GM19043 (cell line): Measurements from ENCODE around the gene WNT3.
"Not testable (repeated sequence)": the region's sequence is repeated elsewhere in the genome, so short reads cannot be mapped to it uniquely, and the experiment has no call there.

Source experiments
- ATAC-seq: cut with Tn5 transposase; IDR thresholded peaks from one replicate; pipeline ENCODE4 v1.9.1; 2021; ENCODE audit warnings: low read depth; ENCODE audit not compliant: unreplicated experiment

The WNT3 gene

GRCh38 chr17:46769531-46770438 is 48.7 kb downstream of the WNT3 start:
- ATAC-seq = no peak

DNA sequence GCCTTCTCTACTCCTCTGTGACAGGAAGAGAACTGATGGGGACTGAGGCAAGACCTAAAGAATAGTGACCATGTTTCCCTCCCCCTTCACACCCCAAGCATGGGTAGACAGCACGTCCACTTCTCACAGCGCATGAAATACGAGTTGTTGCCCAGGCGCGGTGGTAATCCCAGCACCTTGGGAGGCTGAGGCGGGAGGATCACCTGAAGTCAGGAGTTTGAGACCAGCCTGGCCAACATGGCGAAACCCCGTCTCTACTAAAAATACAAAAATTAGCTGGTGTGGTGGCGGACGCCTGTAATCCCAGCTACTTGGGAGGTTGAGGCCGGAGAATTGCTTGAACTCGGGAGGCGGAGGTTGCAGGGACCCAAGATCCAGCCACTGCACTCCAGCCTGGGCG is 49.6 kb downstream of the WNT3 start:
- ATAC-seq = not testable (repeated sequence)

DNA sequence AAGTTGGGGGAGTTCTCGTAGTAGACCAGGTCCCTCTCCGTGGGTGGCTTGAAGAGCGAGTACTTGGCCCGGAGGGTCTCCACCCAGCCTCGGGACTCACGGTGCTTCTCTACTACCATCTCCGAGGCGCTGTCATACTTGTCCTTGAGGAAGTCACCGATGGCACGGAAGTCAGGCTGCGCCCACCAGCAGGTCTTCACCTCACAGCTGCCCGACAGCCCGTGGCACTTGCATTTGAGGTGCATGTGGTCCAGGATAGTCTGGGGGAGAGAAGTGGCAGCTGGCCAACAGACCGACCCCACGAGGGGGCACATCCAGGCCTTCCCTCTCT is 50.0 kb downstream of the WNT3 start:
- ATAC-seq = no peak

- ATAC-seq = no peak
Observed at GRCh38 chr17:46766493-46767491, 51.7 kb downstream of the WNT3 start.

DNA sequence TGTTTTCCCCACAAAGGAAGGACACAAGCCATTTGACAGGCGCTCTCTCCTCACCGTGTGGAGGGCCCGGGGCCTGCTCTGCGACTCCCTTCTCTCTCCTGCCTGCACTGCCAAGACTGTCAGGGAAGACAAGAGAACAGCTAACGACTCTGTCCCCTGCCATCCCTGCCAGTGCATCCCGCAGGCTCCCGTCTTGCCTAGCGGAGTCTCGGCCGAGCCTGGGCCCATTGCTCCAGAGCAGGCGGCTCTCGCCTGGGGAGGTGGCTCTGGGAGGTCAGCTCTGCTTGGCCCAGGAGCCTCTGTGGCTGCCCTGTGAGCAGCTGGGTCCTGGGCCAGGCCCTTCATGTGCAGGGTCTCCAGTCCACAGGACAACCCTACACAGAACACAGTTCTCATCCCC is 53.0 kb downstream of the WNT3 start:
- no peak for ATAC-seq

- ATAC-seq = no peak
Observed at GRCh38 chr17:46764709-46765401, 53.6 kb downstream of the WNT3 start.

GRCh38 chr17:46764000-46764708 is 54.3 kb downstream of the WNT3 start:
- ATAC-seq = no peak

DNA sequence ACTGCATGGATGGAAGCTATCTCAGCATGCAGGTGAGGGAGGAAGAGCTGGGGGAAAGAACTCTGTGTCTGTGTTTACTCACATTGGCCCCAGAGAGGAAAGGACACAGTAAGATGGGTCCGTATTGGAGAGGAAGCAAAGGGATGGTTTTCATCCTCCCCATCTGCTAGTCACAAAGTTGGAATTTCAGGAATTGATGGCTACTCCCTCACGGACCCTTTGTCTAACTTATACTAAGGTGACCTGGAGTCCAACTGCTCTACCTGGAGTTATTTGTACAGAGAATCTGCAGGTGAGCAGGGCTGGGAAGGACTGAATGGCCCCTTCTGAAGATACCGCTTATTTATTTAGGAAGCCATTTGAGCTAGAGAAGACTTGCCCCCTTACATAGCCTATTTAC is 55.1 kb downstream of the WNT3 start:
- no peak for ATAC-seq

GRCh38 chr17:46759141-46759540 is 59.4 kb downstream of the WNT3 start:
- no peak for ATAC-seq

DNA sequence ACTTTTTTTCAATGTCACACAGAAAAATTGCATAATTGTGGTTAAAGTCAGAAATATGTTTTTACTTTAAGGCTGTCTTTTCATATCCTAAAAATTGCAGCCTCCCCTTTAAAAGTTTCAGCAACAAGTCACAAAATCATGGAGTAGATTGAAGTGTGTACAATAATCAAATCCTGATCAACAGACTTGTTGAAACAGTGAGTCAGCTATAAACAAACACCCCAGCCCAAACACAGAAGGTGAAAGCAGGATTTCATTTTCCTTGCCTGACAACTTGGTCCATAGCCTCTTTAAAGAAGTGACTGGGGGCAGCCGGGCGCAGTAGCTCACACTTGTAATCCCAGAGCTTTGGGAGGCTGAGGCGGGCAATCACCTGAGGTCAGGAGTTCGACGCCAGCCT is 59.9 kb downstream of the WNT3 start:
- no peak for ATAC-seq

GRCh38 chr17:46757588-46757987 is 60.9 kb downstream of the WNT3 start:
- not testable (repeated sequence) for ATAC-seq

- ATAC-seq = no peak
Observed at GRCh38 chr17:46756861-46757260, 61.6 kb downstream of the WNT3 start.

- ATAC-seq = no peak
Observed at GRCh38 chr17:46756081-46756735, 62.3 kb downstream of the WNT3 start.

- ATAC-seq = no peak
Observed at GRCh38 chr17:46753776-46754175, 64.7 kb downstream of the WNT3 start.

DNA sequence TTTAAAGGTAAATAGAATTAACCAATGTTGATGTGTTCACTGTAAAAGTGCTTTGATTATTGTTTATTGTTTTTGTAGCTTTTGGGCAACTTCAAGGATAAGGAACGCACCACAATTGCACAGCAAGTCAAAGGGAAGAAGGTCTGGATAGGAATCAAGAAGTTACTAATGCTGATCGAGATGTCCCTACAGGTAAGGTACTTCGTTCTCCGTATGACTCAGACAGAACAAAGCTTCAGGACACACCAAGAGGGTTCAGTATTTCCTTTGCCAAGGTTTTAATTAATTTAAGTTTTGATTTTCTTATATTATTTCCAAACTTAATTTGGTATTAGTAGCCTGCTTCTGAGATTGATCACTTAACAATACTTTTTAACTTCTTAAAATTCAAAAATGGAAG is 67.1 kb downstream of the WNT3 start:
- ATAC-seq = no peak

- no peak for ATAC-seq
Observed at GRCh38 chr17:46745376-46745775, 73.1 kb downstream of the WNT3 start.

GRCh38 chr17:46744441-46744840 is 74.1 kb downstream of the WNT3 start:
- ATAC-seq = no peak

- no peak for ATAC-seq
Observed at GRCh38 chr17:46742565-46743270, 75.8 kb downstream of the WNT3 start.

GRCh38 chr17:46741122-46741730 is 77.3 kb downstream of the WNT3 start:
- no peak for ATAC-seq
